HG03378 (cell line): ENCODE data around the gene TGFBI.
"Not testable (repeated sequence)": the region's sequence is repeated elsewhere in the genome, so short reads cannot be mapped to it uniquely, and the experiment has no call there.

Source experiments
- ATAC-seq: cut with Tn5 transposase; IDR thresholded peaks from one replicate; pipeline ENCODE4 v1.9.1; 2021; ENCODE audit warnings: mild to moderate bottlenecking, moderate library complexity; ENCODE audit not compliant: unreplicated experiment

TGFBI gene

GRCh38 chr5:136043968-136044610 lies 15.3 kb downstream of the TGFBI start:
- ATAC-seq: no peak

- ATAC-seq: not testable (repeated sequence)
Measured at GRCh38 chr5:136045026-136045425, 16.2 kb downstream of the TGFBI start.

- no peak for ATAC-seq
Measured at GRCh38 chr5:136046246-136046645, 17.5 kb downstream of the TGFBI start.

- no peak for ATAC-seq
Measured at GRCh38 chr5:136047858-136048257, 19.1 kb downstream of the TGFBI start.

DNA sequence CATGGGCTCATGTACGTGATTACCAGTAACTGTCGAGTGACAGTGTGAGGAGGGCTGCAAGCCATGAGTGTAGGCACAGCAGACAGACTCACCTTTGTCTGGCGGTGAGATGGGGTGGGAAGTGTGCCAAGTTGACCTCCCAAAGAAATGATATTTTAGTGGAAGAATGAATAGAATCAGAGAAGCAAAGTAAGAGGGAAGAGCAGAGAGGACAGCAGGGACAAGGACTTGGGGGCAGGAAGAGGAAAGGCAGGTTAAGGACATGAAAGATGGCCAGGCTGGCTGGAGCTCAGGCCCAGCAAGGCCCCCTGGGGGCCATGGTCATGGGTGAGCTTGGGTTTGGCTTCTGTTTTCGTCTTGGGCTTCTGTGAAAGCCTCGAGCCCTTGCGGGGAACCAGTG lies 20.2 kb downstream of the TGFBI start:
- no peak for ATAC-seq

- ATAC-seq: no peak
Measured at GRCh38 chr5:136051486-136052220, 22.9 kb downstream of the TGFBI start.

- ATAC-seq: no peak
Measured at GRCh38 chr5:136052692-136053335, 24.0 kb downstream of the TGFBI start.

GRCh38 chr5:136053336-136054141 lies 24.8 kb downstream of the TGFBI start:
- ATAC-seq: no peak

DNA sequence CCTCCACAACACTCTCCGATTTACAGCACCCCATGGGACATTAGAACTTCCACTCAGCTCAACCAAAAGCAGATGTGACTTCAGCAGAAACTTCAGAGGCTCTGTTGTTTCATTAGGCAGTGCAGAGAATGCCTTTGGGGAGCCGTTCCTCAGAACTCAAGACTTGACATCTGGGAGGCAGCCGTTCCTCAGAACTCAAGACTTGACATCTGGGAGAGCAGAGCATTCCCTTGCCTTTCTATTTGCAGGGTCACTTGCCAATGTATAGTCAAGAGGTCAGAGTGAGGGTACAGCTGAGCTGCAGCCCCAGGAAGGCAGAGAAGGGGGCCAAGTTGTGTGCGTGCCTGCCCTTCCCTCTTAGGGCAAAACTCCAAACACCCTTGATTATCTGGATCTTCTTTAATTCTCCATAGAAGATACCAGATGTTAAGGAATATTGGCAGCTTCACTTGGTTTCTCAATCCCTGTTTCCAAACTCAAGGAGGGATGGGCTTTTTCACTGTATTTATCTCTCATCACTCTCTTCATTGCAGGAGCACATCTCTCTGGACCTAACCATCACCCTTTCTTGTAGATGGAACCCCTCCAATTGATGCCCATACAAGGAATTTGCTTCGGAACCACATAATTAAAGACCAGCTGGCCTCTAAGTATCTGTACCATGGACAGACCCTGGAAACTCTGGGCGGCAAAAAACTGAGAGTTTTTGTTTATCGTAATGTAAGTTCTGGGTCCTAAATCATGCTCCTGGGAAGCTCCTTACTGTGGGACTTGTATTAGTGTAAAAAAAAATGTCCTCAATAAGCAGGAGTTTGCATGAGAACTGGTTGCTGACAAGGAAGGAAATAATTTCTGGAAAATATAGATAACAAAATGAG lies 25.6 kb downstream of the TGFBI start:
- no peak for ATAC-seq

DNA sequence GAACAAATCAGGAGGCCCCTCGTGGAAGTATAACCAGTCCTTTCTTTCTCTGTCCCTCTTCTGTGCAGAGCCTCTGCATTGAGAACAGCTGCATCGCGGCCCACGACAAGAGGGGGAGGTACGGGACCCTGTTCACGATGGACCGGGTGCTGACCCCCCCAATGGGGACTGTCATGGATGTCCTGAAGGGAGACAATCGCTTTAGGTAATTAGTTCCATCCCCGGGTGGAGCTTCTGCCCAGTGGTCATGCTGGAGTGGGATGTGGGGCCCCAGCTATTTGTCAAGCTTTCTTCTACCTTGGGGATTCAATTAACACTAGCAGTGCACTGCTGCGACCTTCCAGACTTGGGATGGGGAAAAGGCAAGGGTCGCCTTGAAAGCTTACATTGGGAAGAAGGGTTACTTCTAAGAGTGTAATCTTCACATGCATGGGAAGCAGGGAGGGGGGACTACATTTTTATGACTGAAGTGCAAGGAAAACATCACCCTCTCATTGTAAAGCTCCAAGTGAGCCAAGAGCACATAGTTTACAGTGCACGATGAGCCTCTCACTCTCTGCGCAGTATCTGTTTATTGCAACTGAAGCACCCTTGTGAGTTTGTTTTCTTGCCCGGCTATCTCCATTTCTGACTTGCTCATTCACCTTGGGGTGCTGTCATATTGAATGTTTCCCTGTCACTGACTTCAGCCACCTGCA lies 27.0 kb downstream of the TGFBI start:
- ATAC-seq: no peak

DNA sequence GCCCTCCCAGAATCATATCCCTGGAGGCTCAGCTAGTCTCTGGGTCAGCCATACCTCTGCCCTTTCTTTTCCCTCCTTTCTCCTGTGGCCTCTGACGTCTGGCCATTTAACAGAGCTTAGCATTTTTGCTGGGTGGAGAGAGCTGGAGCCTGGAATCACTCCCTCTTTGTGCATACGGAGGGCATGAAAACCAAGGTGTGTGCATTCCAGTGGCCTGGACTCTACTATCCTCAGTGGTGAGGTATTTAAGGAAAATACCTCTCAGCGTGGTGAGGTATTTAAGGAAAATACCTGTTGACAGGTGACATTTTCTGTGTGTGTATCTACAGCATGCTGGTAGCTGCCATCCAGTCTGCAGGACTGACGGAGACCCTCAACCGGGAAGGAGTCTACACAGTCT lies 27.5 kb downstream of the TGFBI start:
- ATAC-seq: no peak

GRCh38 chr5:136056771-136057335 lies 28.1 kb downstream of the TGFBI start:
- ATAC-seq: no peak

DNA sequence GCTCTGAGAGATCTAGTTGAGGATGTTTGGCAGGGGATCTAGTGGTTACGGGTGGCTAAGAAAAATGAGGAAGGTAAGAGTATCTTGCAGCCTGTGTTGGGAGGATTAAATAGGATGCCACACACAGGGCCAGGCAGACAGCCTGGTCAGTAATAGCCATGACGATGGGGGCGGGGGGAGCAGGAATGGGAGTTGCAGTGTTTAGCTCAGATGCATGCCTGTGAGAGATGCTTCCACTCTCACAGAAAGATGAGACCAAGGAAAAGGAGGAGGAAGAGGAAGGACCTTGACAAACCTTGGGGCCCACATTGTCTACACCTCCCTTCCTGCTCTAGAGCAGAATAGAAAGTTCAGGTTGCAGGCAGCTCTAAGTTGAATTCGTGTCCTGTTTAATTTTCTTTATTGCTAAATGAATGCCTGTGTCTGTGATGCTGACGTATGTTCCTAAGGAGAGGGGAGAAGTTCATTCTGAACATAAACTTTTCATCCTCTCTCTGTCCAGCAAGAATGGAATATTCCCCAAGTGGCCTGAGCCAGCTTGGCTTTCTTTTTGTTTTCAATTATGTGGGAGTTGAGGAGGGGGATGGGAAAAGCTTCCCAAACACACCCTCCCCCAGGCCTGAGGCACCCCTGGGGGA lies 28.7 kb downstream of the TGFBI start:
- no peak for ATAC-seq

DNA sequence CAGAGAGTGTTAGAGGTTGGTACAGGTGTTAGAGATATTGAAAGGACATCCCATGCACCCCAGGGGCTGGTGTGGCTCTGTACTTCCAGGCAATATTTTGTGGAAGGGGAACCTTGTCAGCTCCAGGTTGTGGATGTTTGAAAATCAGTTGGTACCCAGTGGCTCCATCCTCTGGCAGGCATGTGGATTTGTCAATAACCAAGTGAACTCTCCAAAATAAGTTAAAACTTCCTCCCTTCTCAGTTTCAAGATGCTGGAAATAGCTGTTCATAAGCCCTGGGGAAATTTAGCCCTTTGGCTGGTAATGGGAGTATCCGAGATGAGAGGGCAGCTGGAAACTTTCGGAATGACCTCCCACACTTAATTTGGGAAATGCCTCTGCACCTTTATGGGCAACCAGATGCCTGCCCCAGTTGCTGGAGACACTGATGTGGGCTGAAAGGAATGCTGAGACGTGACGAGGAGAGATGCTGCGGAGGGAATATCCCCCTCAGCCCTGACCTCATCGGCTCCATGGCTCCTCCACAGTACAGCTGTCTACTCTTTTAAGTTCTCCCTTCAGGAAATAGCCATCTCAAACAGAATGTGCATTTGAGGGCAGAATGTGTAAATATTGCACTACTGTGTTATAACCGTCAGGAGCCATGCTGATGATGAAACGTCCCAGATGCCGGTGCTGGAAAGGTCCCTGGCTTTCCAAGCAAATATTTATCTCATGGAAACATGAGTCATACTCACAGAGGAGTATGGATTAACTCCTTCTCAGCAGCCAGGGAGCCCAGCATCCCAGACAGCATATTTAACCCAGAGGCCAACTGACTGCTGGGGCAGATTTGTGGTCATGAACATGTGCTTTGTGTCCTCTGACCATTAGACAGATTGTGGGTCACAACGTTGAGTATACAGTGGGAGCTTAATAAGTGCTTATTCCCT lies 29.5 kb downstream of the TGFBI start:
- ATAC-seq: no peak

DNA sequence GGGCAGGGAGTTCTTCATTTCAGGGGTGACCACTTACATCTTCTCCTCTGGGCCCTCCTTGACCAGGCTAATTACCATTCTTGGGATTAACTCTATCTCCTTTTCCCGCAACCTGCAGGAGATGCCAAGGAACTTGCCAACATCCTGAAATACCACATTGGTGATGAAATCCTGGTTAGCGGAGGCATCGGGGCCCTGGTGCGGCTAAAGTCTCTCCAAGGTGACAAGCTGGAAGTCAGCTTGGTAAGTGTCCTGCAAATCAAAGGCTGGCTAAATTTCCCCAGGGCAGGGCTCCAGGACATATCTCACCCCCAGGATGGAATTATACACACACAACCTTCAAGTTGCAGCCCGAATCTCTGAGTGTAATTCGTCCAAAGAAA lies 30.2 kb downstream of the TGFBI start:
- no peak for ATAC-seq

GRCh38 chr5:136060963-136061362 lies 32.2 kb downstream of the TGFBI start:
- ATAC-seq: no peak

- ATAC-seq: no peak
Measured at GRCh38 chr5:136061630-136062365, 33.0 kb downstream of the TGFBI start.
